Fibroblast of the aortic adventitia (primary cell): Measurements from ENCODE around the gene ARHGEF10L. TPM values are rescaled to one million over a fixed set of nuclear protein-coding genes. Genes with fewer than 3 reads are reported as not detected.

Experiments used
- DNase-seq: peaks from one replicate; pipeline ENCODE4 v3.0.0-alpha.2; 2010; ENCODE audit warnings: low read depth
- H3K4me3 ChIP-seq: 2 replicates; pipeline ENCODE4 v1.5.1; 2011; ENCODE audit warnings: low read depth, mild to moderate bottlenecking, control low read depth, low read length, moderate library complexity
- total RNA-seq: library from RNA; depleted of rRNA; stranded (reverse); fragments of >200 nt; gene quantifications from 2 replicates; pipeline ENCODE4 v1.2.3, GENCODE V29; 2012; ENCODE audit warnings: low replicate concordance
- TF ChIP-seq, protein P1 (sequence below): IDR thresholded peaks from 2 replicates; pipeline ENCODE4 v1.5.1; 2011; ENCODE audit warnings: mild to moderate bottlenecking, low read length, control low read depth, inconsistent platforms; ENCODE audit not compliant: insufficient read depth

The ARHGEF10L gene
- total RNA-seq, 1 donor, result 23.9 TPM

DNA sequence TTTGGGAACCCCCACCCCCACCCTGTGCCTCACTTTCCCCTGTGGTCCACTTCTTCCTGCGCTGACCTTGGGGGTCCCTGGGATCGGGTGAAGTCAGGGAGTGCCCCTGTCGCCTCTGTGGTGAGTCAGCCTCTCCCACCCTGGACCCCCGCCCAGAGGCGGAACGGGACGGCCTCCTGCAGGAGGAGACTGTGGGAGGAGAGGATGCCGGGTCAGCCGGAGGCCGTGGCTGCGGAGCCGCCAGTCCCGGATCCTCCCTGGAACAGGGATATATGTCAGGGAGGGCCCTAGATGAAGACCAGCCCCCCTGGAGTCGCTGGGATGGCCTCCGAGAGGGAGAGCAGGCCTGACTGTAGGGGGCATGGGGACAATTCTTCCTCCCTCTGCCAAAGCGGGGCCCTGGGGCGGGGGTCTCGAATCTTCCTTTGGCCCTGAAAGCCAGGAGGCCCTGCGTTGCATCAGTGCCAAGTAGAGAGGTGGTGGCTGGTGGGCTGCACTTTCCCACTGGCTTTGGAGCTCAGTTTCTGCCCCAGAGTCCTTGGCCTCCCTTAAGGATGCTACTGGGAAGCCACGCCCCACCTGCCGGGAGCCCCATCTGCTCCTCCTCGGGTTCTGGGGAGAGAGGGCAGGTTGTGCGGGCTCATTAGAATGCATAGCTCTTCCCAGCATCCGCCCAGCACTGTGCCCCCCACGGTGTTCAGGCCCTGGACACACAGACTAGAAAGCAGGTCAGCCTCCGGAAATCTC is 930 bp downstream of the ARHGEF10L start:
- H3K4me3 ChIP-seq, result peak overlapping the region; percentile 88
- TF ChIP-seq, protein P1, sequence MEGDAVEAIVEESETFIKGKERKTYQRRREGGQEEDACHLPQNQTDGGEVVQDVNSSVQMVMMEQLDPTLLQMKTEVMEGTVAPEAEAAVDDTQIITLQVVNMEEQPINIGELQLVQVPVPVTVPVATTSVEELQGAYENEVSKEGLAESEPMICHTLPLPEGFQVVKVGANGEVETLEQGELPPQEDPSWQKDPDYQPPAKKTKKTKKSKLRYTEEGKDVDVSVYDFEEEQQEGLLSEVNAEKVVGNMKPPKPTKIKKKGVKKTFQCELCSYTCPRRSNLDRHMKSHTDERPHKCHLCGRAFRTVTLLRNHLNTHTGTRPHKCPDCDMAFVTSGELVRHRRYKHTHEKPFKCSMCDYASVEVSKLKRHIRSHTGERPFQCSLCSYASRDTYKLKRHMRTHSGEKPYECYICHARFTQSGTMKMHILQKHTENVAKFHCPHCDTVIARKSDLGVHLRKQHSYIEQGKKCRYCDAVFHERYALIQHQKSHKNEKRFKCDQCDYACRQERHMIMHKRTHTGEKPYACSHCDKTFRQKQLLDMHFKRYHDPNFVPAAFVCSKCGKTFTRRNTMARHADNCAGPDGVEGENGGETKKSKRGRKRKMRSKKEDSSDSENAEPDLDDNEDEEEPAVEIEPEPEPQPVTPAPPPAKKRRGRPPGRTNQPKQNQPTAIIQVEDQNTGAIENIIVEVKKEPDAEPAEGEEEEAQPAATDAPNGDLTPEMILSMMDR, result no peak
- peak; percentile 59 for DNase-seq

DNA sequence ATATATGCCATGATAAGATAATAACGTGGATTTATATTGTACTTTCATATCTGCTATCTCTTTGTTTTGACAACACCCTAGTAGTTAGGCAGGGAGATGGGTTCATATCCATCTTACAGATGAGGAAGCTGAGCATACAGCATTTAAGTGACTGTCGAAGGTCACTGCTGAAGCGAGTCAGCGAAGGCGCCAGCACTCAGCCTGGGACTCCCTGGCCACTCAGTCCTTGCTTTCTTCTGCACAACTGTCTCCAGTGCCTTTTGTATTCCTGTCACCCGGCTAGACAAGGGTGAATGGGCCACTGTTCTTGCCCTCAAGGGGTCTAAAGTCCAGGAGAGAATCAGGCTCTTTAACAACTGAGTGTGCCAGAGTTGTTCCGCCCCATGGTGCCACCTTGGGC is 3.1 kb downstream of the ARHGEF10L start:
- no peak overlapping the region for H3K4me3 ChIP-seq
- no peak for DNase-seq
- TF ChIP-seq, protein P1, result no peak

DNA sequence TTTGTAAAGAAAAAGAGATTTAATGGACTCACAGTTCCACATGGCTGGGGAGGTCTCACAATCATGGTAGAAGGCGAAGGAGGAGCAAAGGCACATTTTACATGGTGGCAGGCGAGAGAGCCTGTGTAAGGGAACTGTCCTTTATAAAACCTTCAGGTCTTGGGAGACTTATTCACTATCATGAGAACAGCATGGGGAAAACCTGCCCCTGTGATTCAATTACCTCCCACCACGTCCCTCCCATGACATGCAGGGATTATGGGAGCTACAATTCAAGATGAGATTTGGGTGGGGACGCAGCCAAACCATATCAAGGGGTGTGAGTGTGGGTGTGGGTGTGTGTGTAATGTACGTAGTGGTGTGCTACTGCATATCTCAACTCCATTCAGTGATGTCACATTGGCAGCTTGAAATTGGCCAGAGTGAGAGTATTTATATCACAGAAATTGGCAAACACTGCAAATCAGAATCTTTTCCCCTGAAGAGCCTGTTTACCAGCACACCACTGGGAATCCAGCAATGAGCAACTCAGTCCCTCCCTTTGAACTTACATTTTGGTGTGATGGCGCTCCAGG is 5.4 kb downstream of the ARHGEF10L start:
- TF ChIP-seq, protein P1, result no peak
- no peak overlapping the region for H3K4me3 ChIP-seq
- peak; percentile 92 for DNase-seq

DNA sequence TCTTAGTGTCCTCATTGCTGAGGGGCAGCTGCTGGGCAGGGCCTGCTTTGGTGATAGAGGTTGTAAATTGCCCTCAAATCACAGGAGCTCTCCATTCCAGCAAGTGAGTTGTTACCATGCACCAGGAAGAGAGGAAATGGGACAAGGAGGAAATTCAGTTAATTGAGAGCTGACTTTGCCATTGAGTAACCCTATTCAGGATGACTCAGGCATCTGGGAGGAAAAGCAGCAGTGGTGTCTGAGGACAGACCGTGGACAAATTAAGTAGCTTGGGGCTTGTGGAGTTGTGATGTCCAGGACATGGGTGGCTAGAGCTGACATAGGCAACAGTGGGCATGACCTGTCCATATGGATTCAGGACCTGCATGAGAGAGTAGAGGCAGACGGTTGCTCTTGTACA is 5.9 kb downstream of the ARHGEF10L start:
- peak; percentile 70 for DNase-seq
- no peak overlapping the region for H3K4me3 ChIP-seq
- TF ChIP-seq, protein P1, result no peak

DNA sequence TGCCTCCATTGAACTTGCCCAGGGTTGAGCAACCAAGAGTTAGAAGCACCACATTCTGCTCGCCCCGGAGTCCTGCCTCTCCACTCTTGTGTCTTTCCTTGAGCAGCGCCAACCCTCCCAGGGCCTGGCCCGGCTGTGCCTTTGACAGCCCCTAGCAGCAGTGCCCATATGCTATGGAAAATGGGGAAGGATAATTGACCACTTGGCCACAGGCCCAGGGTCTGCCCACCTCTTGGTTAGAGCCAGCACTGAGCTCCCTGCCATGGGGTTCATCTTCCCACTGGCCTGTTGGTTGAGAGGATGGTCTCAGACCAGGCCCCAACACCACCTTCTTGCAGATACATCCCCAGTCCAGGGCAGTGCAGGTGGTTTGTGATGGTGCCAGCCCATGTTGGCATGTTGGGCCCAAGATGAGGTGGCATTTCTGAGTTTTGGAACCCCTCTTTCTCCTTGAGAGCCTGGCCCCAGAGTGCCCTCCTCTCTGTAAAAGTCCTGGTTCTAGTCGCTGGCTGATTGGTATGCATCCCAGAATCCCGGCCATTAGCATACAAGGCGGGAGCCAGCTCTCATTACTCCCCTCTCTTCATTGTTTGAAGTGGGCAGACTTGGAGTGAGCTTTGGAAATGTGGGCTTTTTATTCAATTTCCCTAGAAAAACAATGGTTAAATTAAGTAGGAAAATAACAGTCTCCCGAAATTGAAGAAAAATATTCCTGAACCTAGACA is 7.6 kb downstream of the ARHGEF10L start:
- TF ChIP-seq, protein P1, result no peak
- no peak overlapping the region for H3K4me3 ChIP-seq
- no peak for DNase-seq

DNA sequence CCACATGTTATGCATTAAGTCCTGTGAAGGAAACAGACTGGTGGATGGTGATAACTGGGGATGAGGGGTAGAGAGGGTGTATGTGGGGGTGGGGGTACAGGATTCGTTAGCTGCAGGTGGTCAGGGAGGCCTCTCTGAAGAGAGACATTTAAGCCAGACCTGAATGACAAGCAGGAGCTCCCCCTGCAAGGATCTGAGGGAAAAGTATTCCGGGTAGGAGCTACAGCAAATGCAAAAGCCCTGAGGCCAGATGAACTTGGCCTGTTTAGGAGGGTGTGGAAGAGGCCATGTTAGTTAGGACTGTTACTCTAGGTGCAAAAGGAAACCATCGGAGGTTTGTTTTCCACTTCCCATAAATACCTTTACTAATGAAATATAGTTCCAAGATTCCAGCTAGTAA is 9.9 kb downstream of the ARHGEF10L start:
- no peak overlapping the region for H3K4me3 ChIP-seq
- DNase-seq, result no peak
- TF ChIP-seq, protein P1, result no peak
